ENCODE data around the gene CSK.

GRCh38 chr15:74752011-74752410 is 29.9 kb upstream of the CSK start:
- TF ChIP-seq CTCF (conservative IDR thresholded peaks at IDR 0.05; ENCODE audit: low read depth, low read length) (no peak), EZH2 (IDR thresholded peaks at IDR 0.05; ENCODE audit: borderline replicate concordance, low read depth, low read length, poor library complexity, severe bottlenecking) (no peak)
